Sigmoid colon (tissue), 4 donors: ENCODE data around the gene DENND6B.

Experiments used
- CTCF ChIP-seq, 4 experiments: fragments of 450-650 bp in 3 of 4; fragments of 200-600 bp in 1 of 4; IDR thresholded peaks; one replicate each; pipeline ENCODE4 v1.5.1; 2016 to 2019; ENCODE audit warnings: antibody characterized with exemption in 4 of 4, mild to moderate bottlenecking in 3 of 4, moderate library complexity in 2 of 4
- POLR2A ChIP-seq, 2 donors: fragments of 450-650 bp; IDR thresholded peaks; one replicate each; pipeline ENCODE4 v1.6.1; 2016; ENCODE audit warnings: antibody characterized with exemption in 2 of 2, mild to moderate bottlenecking in 2 of 2, moderate library complexity in 2 of 2
- POLR2AphosphoS5 ChIP-seq, 4 donors: sonication (generic); formaldehyde crosslinking; IDR thresholded peaks; one replicate each; pipeline ENCODE4 v1.6.1; 2017; ENCODE audit warnings: antibody characterized with exemption in 4 of 4

GRCh38 chr22:50284479-50284878 is 42.3 kb downstream of the DENND6B start:
- no peak for TF ChIP-seq CTCF (IDR thresholded peaks at IDR 0.05)
- no peak for TF ChIP-seq POLR2AphosphoS5 (IDR thresholded peaks at IDR 0.05)
- no peak for TF ChIP-seq POLR2A (IDR thresholded peaks at IDR 0.05)
